Left cardiac atrium (tissue), 4 donors: Measurements from ENCODE around the gene GALNT16. TPM values are rescaled to one million over a fixed set of nuclear protein-coding genes. Genes with fewer than 3 reads are reported as not detected.
A peak's percentile ranks its signal among the peaks of the same experiment; 100 is the strongest.

Experiments used
- ATAC-seq, 2 donors: fragments of 200-7000 bp; cut with Tn5 transposase; one replicate each; pipeline ENCODE4 v1.9.1; 2020; ENCODE audit warnings: mild to moderate bottlenecking in 2 of 2, moderate library complexity in 2 of 2
- DNase-seq: peaks from one replicate; pipeline ENCODE4 v3.0.0-alpha.2; 2020
- intact Hi-C, 2 donors: fragments of 100-400 bp; cut with DNase I; formaldehyde crosslinking; loops; one replicate each; pipeline versions ENCODE4 v1.14.1 to v1.15.1; 2022 to 2023
- total RNA-seq, 2 donors: library from RNA; stranded (reverse); fragmentation: NEBNext Ultra II Directional; extraction: Animal tissue kit (Norgen Biotek cat#: 25700); gene quantifications; one replicate each; pipeline ENCODE4 v1.2.1, GENCODE V29; 2021
- donor health status: DM: no; HTN: yes; CAD: no.
- donor health status: DM: no; HTN: yes; CAD: no; lungs with severe emphysema.
- donor health status: DM: yes; HTN: yes; CAD: no.
- donor health status: Dilated cardiomyopathy.

Gene GALNT16
- total RNA-seq, 2 donors from 2014 or later = 28.8 to 50.0 TPM

DNA sequence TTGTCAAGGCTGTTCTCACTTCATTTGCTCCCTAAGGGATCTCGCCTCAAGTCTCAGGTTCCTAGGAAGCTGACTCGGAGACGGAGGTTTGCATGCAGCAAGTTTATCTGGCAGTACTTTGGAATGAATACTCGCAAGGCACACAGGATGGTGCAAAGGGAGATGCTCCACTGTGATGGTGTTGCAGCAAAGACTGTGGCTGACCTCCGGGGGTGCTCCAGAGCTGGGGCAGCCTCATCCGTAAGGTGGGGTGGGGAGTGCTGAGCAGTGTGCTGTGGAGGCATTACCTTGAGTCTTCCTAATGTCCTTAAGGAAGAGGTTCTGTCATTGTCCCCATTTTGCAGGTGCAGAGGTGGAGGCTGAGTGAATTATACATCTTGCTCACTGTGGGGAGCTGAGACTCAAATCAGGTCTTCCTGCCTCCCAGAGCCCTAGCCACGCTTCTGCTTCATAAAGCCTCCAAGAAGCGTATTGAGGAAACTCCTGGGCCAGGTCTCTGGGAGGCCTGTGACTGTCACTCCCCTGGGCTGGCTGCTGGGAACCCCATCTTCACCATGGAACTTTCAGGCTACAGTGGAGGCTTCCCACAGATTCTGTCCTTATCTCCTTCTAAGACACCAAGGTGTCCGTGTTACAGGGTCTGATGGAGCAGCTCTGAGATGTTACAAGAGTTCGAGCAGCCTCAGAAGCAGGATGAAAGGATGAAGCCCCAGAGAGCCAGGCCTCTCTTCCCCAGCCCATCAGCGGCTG is 39.5 kb downstream of the GALNT16 start:
- intact Hi-C loops = no loop called here
- ATAC-seq (peak; percentile 29 to 34), DNase-seq (no peak)

DNA sequence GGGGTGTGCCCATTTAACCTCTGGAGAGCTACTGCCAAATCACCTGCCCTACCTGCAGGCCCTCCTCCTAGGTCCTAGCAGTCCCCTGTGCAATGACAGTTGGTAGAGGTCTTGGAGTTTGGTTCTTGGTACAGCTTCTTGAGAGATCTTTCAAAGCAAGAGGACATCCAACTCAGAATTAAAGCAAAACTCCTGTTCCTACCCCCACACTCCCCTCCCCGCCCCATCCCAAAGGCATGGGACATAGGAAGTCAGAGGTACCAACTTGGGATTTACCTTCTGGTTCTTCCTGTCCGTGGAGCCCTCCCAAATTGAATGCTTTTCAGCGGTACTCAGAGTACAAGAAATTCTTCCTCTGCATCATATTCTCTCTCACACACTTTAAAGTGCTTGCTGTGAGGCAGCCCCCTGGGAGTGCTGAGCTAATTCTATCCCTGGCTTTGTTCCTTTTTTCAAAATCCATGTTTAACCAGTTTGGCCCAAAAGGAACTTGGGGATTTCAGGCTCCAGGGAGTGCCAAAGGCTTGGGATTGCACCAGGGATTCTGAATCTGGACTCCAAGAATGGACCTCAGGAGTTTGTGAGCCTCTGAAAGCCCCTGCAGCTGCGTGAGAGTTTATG is 40.8 kb downstream of the GALNT16 start:
- intact Hi-C loops = no loop called here
- peak in 1 of 2 donors; percentile 72 for ATAC-seq
- no peak for DNase-seq

DNA sequence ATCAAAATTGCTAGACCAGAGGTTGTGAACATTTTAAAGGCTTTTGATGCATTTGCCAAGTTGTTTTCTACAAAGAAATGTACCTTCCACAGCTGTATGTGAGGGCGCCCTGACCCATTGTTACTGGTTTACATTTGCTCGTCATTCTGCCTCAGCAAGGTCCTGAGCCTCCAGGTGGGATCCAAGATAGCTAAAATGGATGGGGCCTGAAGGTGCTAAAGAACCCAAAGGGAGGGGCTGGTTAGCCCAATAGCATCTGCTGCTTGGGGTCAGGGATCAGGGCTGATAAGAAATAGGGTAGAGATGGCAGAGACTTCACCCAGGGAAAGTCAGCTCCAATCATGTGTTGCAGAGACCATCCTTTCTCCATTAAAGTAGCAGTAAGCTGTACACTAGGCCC is 43.1 kb downstream of the GALNT16 start:
- intact Hi-C loops = no loop called here
- ATAC-seq (no peak), DNase-seq (no peak)

DNA sequence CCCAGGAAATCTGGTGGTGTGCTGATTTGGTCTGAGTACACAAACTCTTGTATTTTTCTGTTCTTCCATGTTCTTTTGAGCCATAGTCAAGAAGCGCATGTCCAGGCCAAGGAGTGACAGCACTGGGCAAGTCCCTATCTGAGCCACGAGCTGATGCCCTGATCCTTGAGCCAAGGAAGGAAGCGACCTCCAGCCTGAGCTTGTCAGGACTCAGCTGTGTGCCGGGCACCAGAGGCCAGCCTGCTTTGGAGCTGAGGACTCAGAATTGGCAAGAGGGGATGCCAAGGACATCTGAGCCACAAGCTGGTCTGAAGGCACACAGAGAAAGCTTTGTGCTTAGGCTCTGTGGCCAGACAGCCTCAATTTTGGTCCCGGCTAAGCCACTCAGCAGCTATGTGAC is 52.6 kb downstream of the GALNT16 start:
- intact Hi-C loops = loop anchor here in 1 of 2 donors (10.0 kb wide), 1 partner anchor 48 kb away; the partner anchor contains the start of gene GALNT16
- ATAC-seq = no peak
- DNase-seq = no peak

DNA sequence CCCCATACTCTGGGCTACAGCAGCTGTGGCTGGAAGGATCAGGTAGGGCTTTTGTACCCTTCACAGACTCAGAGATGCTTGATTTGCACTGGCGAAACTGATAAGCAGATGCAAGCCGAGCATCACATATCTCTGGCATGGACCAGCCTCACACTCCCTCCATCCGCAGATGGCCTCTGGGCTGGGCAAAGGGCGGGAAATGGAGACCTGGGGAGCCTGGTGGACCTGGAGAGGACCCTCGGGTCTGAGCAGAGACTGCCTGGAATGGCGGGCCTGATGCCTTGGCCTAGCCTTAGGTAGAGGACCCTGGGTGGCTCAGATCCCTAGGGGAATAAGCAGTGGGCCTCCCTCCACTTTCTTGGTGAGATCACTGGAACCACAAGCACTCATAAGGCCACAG is 53.2 kb downstream of the GALNT16 start:
- ATAC-seq (no peak), DNase-seq (no peak)
- intact Hi-C loops = loop anchor here in 1 of 2 donors (10.0 kb wide), 1 partner anchor 48 kb away; the partner anchor contains the start of gene GALNT16

DNA sequence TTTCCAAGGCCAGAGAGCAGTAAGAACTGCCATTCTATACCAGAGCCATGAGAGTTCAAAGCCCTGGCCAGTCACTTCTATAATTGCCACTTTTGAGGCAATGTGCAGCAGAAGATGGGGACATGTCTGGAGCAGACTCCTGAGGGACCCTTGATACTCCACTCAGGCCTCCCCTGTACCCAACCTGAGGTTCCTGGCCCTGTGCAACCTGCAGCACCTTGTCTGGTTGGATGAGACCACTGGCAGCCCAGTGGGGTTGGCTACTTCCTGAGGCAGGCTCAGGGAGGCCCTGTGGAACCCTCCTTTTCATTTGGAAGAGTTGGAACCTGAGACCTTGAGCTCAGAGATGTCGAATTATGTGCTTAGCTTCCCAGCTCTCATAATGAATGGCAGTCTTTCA is 54.4 kb downstream of the GALNT16 start:
- ATAC-seq (no peak), DNase-seq (no peak)
- intact Hi-C loops = loop anchor here in 1 of 2 donors (10.0 kb wide), 1 partner anchor 50 kb away; the partner anchor contains the start of gene GALNT16

DNA sequence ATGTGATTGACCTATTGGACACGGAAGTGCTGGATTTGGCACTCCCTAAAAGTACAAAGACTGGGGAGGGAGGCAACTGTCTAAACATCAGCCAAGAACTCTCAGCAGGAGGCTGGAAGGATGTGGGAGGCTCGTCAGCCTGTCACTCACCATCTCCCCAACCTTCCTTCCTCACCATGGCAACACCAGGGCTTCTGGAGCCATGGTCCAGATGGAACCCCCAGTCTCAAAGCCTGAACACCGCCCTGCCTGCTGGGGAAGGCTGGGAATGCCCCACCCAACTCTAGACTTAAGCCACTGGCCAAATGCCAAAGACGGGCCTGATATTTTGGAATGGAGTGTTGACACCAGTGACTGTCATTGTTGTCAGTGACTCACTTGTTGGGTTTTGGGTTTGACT is 55.3 kb downstream of the GALNT16 start:
- ATAC-seq (peak in 1 of 2 donors; percentile 39), DNase-seq (no peak)
- intact Hi-C loops = loop anchor here in 1 of 2 donors (10.0 kb wide), 1 partner anchor 50 kb away; the partner anchor contains the start of gene GALNT16

DNA sequence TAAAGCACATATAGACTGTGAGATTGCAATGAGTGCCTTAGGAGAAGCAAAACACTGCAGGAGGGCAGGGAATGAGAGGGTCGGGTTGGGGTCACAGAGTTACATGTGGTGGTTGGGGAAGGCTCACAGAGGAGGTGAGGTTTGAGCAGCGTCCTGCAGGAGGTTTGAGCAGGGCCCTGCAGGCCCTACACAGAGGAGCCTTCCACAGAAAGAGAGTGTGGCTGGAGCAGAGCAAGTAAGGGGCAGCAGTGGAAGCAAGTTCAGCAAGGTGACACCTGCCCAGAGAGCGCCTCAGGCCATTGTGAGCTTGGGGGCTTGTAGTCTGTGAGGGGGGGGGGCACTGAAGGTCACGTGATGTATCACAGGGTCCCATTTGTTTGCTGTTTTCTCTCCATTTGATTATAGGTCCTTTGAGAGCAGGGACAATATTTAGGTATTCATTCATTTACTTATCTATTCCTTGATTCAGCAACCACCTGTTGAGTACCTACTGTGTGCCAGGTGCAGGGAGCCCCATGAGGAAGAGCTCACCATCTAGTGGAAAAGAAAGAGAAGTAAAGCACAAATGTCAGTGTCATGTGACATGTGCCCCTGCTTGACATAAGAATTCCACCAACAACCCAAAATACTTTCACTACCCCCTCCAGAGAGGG is 56.6 kb downstream of the GALNT16 start:
- DNase-seq (no peak), ATAC-seq (peak in 1 of 2 donors; percentile 2)
- intact Hi-C loops = loop anchor here in 1 of 2 donors (10.0 kb wide), 1 partner anchor 52 kb away; the partner anchor contains the start of gene GALNT16

DNA sequence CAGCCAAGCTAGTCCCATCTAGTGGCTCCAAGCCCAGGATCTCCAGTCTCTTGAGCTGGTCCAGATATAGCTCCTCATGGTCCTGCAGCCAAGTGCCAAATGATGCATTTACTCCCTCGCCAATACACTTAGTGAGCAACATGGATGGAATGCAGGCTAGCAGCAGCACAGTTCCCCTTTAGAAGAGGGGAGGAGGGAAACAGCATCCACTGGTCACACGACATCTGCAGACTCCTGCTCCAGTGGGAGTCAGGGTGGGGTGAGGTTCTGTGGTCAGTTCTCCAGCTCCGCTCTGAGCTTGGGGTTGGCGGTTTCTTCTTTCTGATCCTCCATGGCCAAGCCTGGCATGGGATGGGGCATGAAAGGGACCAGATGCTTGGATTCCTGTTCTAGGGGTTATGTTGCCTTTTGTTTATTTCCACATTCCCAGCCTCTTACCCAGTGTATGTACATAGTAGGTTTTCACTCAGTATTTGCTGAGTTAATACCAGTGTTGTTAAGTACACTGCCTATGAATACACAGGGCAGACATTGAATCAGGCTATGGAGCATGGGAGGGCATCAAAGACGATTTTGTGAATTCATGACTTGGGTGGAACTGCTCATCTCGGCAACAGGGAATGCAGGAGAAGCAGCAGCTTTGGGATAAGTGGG is 57.3 kb downstream of the GALNT16 start:
- intact Hi-C loops = loop anchor here in 1 of 2 donors (10.0 kb wide), 1 partner anchor 52 kb away; the partner anchor contains the start of gene GALNT16
- DNase-seq = peak; percentile 69
- ATAC-seq = peak; percentile 94

DNA sequence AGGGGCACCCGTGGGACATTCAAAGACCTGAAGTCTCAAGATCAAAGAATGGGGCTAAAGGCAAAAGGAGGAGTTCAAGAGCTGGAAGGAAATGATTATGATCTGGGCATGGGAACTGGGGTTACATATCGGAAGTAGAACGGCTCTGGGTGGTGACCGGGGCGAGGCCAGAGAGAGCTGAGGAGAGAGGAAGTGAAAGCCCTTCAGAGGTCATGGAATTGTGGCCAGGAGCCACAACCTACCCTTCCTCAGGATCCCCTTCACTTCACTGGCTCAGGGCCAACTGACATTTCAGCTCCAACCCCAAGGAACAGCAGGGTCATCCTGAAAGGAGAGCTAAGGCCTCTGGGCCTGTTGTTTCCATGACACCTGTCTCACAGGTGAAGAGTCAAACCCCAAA is 57.8 kb downstream of the GALNT16 start:
- no peak for DNase-seq
- ATAC-seq = peak in 1 of 2 donors; percentile 29
- intact Hi-C loops = loop anchor here in 1 of 2 donors (10.0 kb wide), 1 partner anchor 53 kb away; the partner anchor contains the start of gene GALNT16

DNA sequence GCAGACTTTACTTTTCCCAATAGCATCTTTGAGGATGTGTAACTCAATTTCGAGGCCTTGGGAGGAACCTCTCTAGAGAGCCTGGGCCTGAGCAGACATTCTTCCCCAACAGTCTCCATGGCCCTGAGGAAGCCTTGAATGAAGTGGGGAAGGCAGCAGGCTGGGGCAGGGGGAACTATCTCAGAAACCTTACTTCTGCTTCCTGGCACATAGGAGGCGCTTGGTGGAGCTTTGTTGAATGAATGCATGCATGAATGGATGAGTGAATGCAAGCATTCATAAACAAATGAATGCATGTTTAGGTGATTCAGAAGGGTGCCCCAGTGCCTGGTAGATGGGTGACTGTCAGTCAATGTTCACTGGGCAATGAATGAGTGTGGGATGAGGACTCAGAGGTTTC is 58.3 kb downstream of the GALNT16 start:
- DNase-seq (no peak), ATAC-seq (no peak)

DNA sequence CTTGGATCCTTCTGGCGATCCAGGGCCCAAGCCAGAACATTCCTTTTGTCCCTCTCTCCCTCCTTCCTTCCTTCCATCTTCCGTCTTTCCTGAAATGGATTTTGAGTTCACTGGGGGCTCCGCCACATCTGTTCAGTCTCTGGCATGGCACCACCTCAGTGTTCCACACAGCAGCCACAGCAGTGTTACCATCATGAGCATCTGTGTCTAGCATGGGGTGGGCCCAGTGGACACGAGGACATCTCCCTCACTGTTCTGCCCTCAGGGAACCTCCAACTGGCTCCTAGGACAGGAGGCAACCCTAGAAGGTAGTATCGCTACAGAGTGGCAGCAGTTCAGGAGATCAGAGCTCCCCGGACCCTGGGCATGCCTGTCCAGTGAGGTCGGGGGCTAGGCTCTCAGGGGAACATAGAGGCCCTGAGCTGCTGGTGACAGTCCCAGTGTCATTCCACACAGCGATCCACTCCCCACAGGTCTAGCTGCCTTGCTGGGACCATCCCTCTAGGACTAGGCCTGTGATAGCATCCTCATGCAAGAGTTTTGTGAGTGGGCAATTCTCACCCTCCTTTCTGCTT is 59.0 kb downstream of the GALNT16 start:
- ATAC-seq (no peak), DNase-seq (no peak)
- intact Hi-C loops = loop anchor here in 1 of 2 donors (10.0 kb wide), 1 partner anchor 54 kb away; the partner anchor contains the start of gene GALNT16

More for the DNA sequence above, 58.3 kb downstream of the GALNT16 start:
- intact Hi-C loops = loop anchor here in 1 of 2 donors (10.0 kb wide), 1 partner anchor 53 kb away; the partner anchor contains the start of gene GALNT16

DNA sequence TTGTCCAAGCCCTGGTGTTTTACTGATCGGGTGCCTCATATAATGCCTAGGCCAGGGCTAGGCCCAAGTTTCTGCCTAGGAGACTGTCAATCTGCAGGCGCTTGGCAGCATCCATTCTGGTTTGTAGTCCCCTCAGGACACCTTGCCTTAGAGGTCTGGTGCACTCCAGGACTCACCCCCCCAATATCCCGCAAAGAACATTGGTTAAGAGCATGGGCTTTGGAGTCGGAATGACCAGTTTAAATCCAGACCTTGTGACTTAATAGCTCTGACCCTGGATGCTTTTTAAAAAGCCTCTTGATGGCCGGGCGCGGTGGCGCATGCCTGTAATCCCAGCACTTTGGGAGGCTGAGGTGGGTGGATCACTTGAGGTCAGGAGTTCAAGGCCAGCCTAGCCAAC is 60.0 kb downstream of the GALNT16 start:
- intact Hi-C loops = loop anchor here in 1 of 2 donors (10.0 kb wide), 1 partner anchor 55 kb away; the partner anchor contains the start of gene GALNT16
- DNase-seq (no peak), ATAC-seq (no peak)

DNA sequence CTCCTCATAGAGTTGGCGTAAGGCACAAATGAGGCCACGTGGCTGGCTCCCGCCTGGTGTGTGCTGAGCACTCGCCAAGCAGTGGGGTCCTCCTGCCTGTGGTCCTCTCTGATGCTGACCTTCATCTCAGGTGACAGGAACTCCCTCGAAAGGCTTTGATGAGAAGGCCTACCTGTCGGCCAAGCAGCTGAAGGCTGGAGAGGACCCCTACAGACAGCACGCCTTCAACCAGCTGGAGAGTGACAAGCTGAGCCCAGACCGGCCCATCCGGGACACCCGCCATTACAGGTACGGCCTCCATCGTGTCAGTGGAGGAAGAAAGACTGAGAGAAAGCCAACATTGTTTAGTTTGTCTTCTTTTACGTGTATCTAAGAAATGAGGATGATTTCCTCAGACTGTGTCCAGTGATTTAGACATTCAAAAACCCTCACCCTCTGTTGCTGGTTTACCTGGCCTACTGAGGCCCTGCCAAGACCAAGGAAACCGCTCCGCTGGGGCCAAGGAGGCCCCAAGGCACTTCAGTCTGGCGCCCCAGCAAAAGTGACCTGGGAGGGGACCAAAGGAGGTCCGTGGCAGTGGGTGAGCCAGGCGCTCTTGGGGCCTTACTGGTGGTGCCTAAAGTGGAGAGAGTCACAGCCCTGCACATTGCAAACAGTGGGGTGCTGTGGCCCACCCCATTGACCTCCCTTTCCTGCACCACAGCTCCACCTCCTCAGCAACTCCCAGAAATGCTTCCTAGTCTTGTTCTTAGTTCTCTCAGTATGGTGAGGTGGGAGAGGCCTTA is 60.8 kb downstream of the GALNT16 start:
- intact Hi-C loops = no loop called here

DNA sequence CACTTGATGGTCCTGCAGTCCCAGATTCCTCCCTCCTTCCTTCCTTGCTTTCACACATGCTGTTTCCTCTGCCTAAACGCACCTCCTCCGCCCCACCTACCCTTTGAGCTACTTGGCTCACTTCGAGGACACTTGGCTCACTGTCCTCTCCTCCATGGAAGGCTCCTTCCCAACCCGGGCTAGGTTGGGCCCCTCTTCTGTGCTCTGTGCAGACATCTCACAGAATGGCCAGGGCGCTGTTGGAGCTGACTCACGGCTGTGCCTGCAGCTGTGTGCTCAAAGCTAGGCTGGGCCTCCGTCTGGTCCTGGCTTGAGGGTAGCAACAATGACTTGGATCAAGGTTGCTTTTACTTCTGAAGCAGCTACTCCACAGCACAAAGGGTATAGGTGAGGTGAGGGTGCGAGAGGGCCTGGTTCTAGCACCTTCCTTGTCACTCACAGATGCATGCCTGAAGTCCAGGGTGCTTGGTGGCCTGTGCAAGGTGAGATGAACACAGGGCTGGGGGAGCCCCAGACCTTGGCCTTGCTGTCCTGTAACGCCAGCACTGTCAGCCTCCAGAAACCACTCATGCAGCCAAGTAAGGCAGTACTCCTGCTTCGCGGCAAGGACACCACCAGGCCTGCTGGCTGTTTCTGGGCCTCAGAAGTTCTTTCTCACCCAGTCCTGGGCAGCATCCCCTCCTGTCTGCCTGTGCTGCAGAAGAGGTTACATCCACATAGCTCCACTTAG is 61.8 kb downstream of the GALNT16 start:
- ATAC-seq (no peak), DNase-seq (no peak)
- intact Hi-C loops = no loop called here

More for the DNA sequence above, 60.8 kb downstream of the GALNT16 start:
- ATAC-seq = no peak
- DNase-seq = no peak

DNA sequence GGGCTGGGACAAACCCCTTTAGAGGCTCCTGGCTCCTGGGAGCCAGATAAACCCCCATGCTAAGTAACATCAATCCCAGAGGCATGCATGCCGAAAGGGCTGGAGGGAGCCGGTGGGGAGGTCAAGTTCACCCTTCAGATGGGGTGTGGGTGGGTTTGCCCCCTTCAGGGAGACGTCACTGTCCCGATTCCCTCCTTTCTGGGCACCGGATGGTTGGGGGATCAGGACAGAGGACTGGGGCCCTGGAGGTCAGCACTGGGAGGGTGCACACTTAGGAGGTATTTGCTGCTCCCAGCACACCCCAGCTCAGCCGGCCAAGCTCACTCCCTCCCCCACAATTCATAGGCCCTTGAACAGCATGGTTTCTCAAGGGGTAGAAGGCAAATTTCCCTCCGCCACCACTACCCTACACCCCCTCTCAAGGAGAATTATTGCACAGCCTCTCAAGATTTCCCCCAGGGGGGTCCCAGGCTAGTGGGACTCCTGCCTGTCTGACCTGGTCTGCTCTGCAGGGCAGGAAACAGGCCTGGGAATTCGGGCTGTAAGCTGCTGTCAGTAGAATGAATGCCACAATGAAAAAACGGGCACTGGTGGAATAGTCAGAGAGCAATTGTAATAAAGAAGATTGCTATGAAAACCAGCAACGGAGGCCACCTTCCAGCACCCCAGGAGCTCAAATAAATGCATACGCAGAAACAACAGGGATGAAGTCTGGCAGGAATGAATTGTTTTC is 63.5 kb downstream of the GALNT16 start:
- intact Hi-C loops = no loop called here
- DNase-seq (no peak), ATAC-seq (no peak)

DNA sequence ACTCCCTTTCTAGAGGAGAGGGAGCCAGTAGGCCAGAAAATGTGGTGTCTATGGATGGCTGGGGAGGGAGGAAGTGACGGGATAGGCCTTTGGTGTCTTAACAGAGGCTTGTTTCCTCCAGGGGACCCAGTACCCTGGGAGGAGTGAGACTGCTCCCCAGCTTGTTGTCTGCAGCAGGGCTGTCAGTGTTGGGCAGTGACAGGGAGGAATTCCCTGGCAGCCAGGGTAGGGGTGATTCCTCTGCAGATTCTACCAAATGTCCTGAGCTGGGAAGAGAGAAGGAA is 64.0 kb downstream of the GALNT16 start:
- DNase-seq = no peak
- ATAC-seq = no peak

More for the DNA sequence above, 64.0 kb downstream of the GALNT16 start:
- intact Hi-C loops = no loop called here
